H1 (cell line): ENCODE measurements around the gene GSDME. TPM values are rescaled to one million over a fixed set of nuclear protein-coding genes. Genes with fewer than 3 reads are reported as not detected.

Experiments used
- CTCF ChIA-PET: fragments of 300-600 bp; sonication (Branson Sonifier 250); formaldehyde crosslinking; loops from one replicate; lab custom pipeline; 2021; ENCODE audit not compliant: partially characterized antibody; lab: Charles Lee
- POLR2A ChIA-PET: fragments of 300-600 bp; sonication (Branson Sonifier 250); formaldehyde crosslinking; loops from one replicate; lab custom pipeline; 2021; ENCODE audit warnings: inconsistent platforms; ENCODE audit not compliant: partially characterized antibody; lab: Charles Lee
- DNase-seq, 2 experiments: peaks; one replicate each; pipeline versions ENCODE4 v3.0.0 to v3.0.0-alpha.2; 2010 to 2022; ENCODE audit warnings: low spot score in 2 of 2, low read depth in 1 of 2, mixed read lengths in 1 of 2
- FAIRE-seq: peaks from 2 replicates; lab custom pipeline; 2011; peaks lifted over from hg19 to GRCh38; lab: Jason Lieb, UNC
- H2AFZ ChIP-seq: 2 replicates; pipeline ENCODE4 v1.8.1; 2012; ENCODE audit warnings: low read length, inconsistent platforms
- H2AK5ac ChIP-seq: 2 replicates; pipeline ENCODE4 v1.6.1; 2013; ENCODE audit warnings: low read depth, low read length
- H2BK120ac ChIP-seq: replicated peaks from 2 replicates; pipeline ENCODE3; 2013; ENCODE audit warnings: low read depth, low read length, inconsistent platforms
- H2BK12ac ChIP-seq: 2 replicates; pipeline ENCODE4 v1.6.1; 2013; ENCODE audit warnings: low read depth, low read length
- H2BK15ac ChIP-seq: 2 replicates; pipeline ENCODE4 v1.6.1; 2013; ENCODE audit warnings: low read length
- H2BK20ac ChIP-seq: 2 replicates; pipeline ENCODE4 v1.6.1; 2013; ENCODE audit warnings: low read length
- H2BK5ac ChIP-seq: 2 replicates; pipeline ENCODE4 v1.6.1; 2013; ENCODE audit warnings: low read depth, low read length
- H3K14ac ChIP-seq: 2 replicates; pipeline ENCODE4 v1.6.1; 2013; ENCODE audit warnings: inconsistent platforms; ENCODE audit not compliant: insufficient read length
- H3K18ac ChIP-seq: 2 replicates; pipeline ENCODE4 v1.6.1; 2013; ENCODE audit warnings: low read length; ENCODE audit errors: extremely low read depth
- H3K23ac ChIP-seq: 2 replicates; pipeline ENCODE4 v1.6.1; 2013; ENCODE audit warnings: inconsistent platforms; ENCODE audit not compliant: insufficient read length
- H3K23me2 ChIP-seq: 2 replicates; pipeline ENCODE4 v1.6.1; 2013; ENCODE audit warnings: low read depth, low read length
- H3K27ac ChIP-seq: 2 replicates; pipeline ENCODE4 v1.6.1; 2011; ENCODE audit warnings: low read depth, low read length, inconsistent platforms
- H3K27me3 ChIP-seq, 4 experiments: replicated peaks in 1 of 4; 1 replicate in 1 of 4; 2 replicates in 3 of 4; pipeline versions ENCODE4 v1.6.1 to v1.8.1; 2011 to 2013; ENCODE audit warnings: low read length in 3 of 4, mild to moderate bottlenecking in 3 of 4, inconsistent platforms in 2 of 4, mixed read lengths in 2 of 4, moderate library complexity in 1 of 4; ENCODE audit not compliant: control insufficient read depth in 3 of 4, insufficient read depth in 3 of 4; ENCODE audit errors: extremely low read depth in 1 of 4
- H3K36me3 ChIP-seq, 4 experiments: 2 replicates each; pipeline versions ENCODE4 v1.6.1 to v1.8.1; 2011 to 2013; ENCODE audit warnings: mild to moderate bottlenecking in 4 of 4, low read length in 3 of 4, moderate library complexity in 2 of 4, control low read depth in 1 of 4, inconsistent platforms in 1 of 4; ENCODE audit not compliant: insufficient read depth in 4 of 4, control insufficient read depth in 2 of 4
- H3K4ac ChIP-seq: replicated peaks from 2 replicates; pipeline ENCODE3; 2013; ENCODE audit warnings: low read length, low read depth, mixed read lengths, inconsistent platforms; ENCODE audit not compliant: insufficient read length
- H3K4me1 ChIP-seq, 4 experiments: replicated peaks in 1 of 4; 1 replicate in 1 of 4; 2 replicates in 3 of 4; pipeline versions ENCODE4 v1.6.1 to v1.8.1; 2011 to 2013; ENCODE audit warnings: low read length in 3 of 4, inconsistent platforms in 2 of 4, mixed read lengths in 1 of 4; ENCODE audit not compliant: insufficient read depth in 4 of 4, control insufficient read depth in 3 of 4
- H3K4me2 ChIP-seq, 2 experiments: 2 replicates each; pipeline versions ENCODE4 v1.6.1 to v1.8.1; 2011 to 2013; ENCODE audit warnings: low read depth in 2 of 2, low read length in 2 of 2, control low read depth in 1 of 2, inconsistent platforms in 1 of 2, mild to moderate bottlenecking in 1 of 2; ENCODE audit not compliant: insufficient read depth in 1 of 2
- H3K4me3 ChIP-seq, 4 experiments: fragments of 200-600, 300-600 bp in 1 of 4; sonication (generic), shearing (Covaris generic), sonication (Bioruptor Twin) in 1 of 4; 2 replicates each; pipeline versions ENCODE4 v1.5.1 to v1.8.1; 2011 to 2016; ENCODE audit warnings: low read length in 4 of 4, low read depth in 3 of 4, control low read depth in 2 of 4, inconsistent platforms in 2 of 4, mild to moderate bottlenecking in 2 of 4, mixed read lengths in 1 of 4, moderate library complexity in 1 of 4; ENCODE audit not compliant: insufficient read depth in 2 of 4; ENCODE audit errors: extremely low read depth in 1 of 4
- H3K56ac ChIP-seq: replicated peaks from 2 replicates; pipeline ENCODE3; 2013; ENCODE audit warnings: low read depth, mild to moderate bottlenecking, mixed read lengths, low read length, inconsistent platforms; ENCODE audit not compliant: insufficient read length
- H3K79me1 ChIP-seq: 2 replicates; pipeline ENCODE4 v1.6.1; 2013; ENCODE audit warnings: low read depth, low read length, control low read depth
- H3K79me2 ChIP-seq, 2 experiments: 2 replicates each; pipeline versions ENCODE4 v1.6.1 to v1.8.1; 2012 to 2013; ENCODE audit warnings: low read length in 2 of 2, mild to moderate bottlenecking in 2 of 2, inconsistent platforms in 1 of 2; ENCODE audit not compliant: insufficient read depth in 2 of 2, control insufficient read depth in 1 of 2
- H3K9ac ChIP-seq, 4 experiments: replicated peaks in 1 of 4; 1 replicate in 1 of 4; 2 replicates in 3 of 4; pipeline versions ENCODE4 v1.6.1 to v1.8.1; 2011 to 2013; ENCODE audit warnings: low read depth in 3 of 4, low read length in 3 of 4, control low read depth in 2 of 4, mild to moderate bottlenecking in 2 of 4, moderate library complexity in 2 of 4, inconsistent platforms in 1 of 4; ENCODE audit errors: extremely low read depth in 1 of 4
- H3K9me3 ChIP-seq, 2 experiments: 2 replicates each; pipeline versions ENCODE4 v1.6.1 to v1.8.1; 2012 to 2013; ENCODE audit warnings: mild to moderate bottlenecking in 2 of 2, moderate library complexity in 2 of 2, control low read depth in 1 of 2, inconsistent platforms in 1 of 2, low read depth in 1 of 2, low read length in 1 of 2, mixed read lengths in 1 of 2; ENCODE audit not compliant: insufficient read depth in 2 of 2
- H4K20me1 ChIP-seq, 2 experiments: replicated peaks in 1 of 2; 2 replicates each; pipeline versions ENCODE3 to v1.8.1; 2011 to 2013; ENCODE audit warnings: inconsistent platforms in 2 of 2, low read length in 2 of 2, mild to moderate bottlenecking in 1 of 2; ENCODE audit not compliant: insufficient read depth in 2 of 2, control insufficient read depth in 1 of 2
- H4K5ac ChIP-seq: 2 replicates; pipeline ENCODE4 v1.6.1; 2013; ENCODE audit warnings: low read length, low read depth, mixed read lengths, inconsistent platforms; ENCODE audit not compliant: insufficient read length
- H4K8ac ChIP-seq: 2 replicates; pipeline ENCODE4 v1.8.0; 2013; ENCODE audit warnings: mild to moderate bottlenecking, moderate library complexity, low read length, inconsistent platforms; ENCODE audit not compliant: insufficient read depth; ENCODE audit errors: extremely low read depth
- H4K91ac ChIP-seq: replicated peaks from 2 replicates; pipeline ENCODE3; 2013; ENCODE audit warnings: low read length, mixed read lengths, inconsistent platforms; ENCODE audit not compliant: insufficient read length
- BCL11A ChIP-seq, 2 experiments: IDR thresholded peaks; one replicate each; pipeline ENCODE4 v1.6.1; 2011; ENCODE audit warnings: low read depth in 2 of 2, low read length in 2 of 2, mild to moderate bottlenecking in 2 of 2
- KDM1A ChIP-seq: fragments of 200-600, 300-600 bp; sonication (generic); IDR thresholded peaks from 2 replicates; pipeline ENCODE4 v1.7.1; 2016; ENCODE audit warnings: mild to moderate bottlenecking, low read length, borderline replicate concordance
- KDM5A ChIP-seq: fragments of 200-600 bp; IDR thresholded peaks from 2 replicates; pipeline ENCODE4 v1.7.1; 2012; ENCODE audit warnings: mild to moderate bottlenecking, low read length, inconsistent platforms, mixed read lengths
- NRF1 ChIP-seq: IDR thresholded peaks from 2 replicates; pipeline ENCODE4 v1.6.1; 2011; ENCODE audit warnings: mild to moderate bottlenecking, low read depth, low read length, improper control_type of control experiment
- RFX5 ChIP-seq: IDR thresholded peaks from 2 replicates; pipeline ENCODE4 v1.6.1; 2011; ENCODE audit warnings: low read depth, low read length, improper control_type of control experiment, borderline replicate concordance
- SIX5 ChIP-seq: IDR thresholded peaks from 2 replicates; pipeline ENCODE4 v1.6.1; 2011; ENCODE audit warnings: mild to moderate bottlenecking, low read depth, low read length
- SRF ChIP-seq: IDR thresholded peaks from 2 replicates; pipeline ENCODE4 v1.6.1; 2011; ENCODE audit warnings: mild to moderate bottlenecking, low read depth, low read length, moderate library complexity
- TCF12 ChIP-seq: IDR thresholded peaks from 2 replicates; pipeline ENCODE4 v1.6.1; 2011; ENCODE audit warnings: low read depth, mild to moderate bottlenecking, low read length
- ZNF274 ChIP-seq: IDR thresholded peaks from 2 replicates; pipeline ENCODE4 v1.7.0; 2012; ENCODE audit warnings: low read length, borderline replicate concordance; ENCODE audit errors: extremely low read depth
- WGBS, 2 experiments: shearing (Covaris generic) in 1 of 2; methylation state at CpG; one replicate each; pipeline versions ENCODE4 v1.1.6 to v1.1.7; 2013 to 2015; ENCODE audit warnings: low lambda C conversion rate in 2 of 2, mixed read lengths in 2 of 2, inconsistent platforms in 1 of 2, low coverage in 1 of 2, missing lambda C conversion rate in 1 of 2; ENCODE audit not compliant: insufficient replicate concordance in 2 of 2, insufficient coverage in 1 of 2, insufficient read length in 1 of 2; ENCODE audit errors: extremely low coverage in 1 of 2, missing lambda C conversion rate in 1 of 2; 5-methylcytosine and 5-hydroxymethylcytosine counted together
- polyA plus RNA-seq, 7 experiments: library from polyadenylated mRNA; depleted of rRNA in 3 of 7; stranded (reverse) in 5 of 7; unstranded in 2 of 7; fragments of >200 nt in 5 of 7; fragments of 200-250 nt in 2 of 7; gene quantifications; 1 replicate in 5 of 7; 2 replicates in 1 of 7; 4 replicates in 1 of 7; pipeline versions ENCODE4 v1.2.1 to v1.2.3, GENCODE V29; 2011 to 2013; ENCODE audit warnings: missing spikeins in 2 of 7, mixed read lengths in 2 of 7
- total RNA-seq: library from RNA; stranded (reverse); fragmentation: NEBNext Ultra II Directional; extraction: Animal tissue kit (Norgen Biotek cat#: 25700); gene quantifications from 2 replicates; pipeline ENCODE4 v1.2.1, GENCODE V29; 2021

GSDME gene
- total and polyA plus RNA-seq, 2 of the 8 experiments (the other 6 are each of a cell fraction or from before 2014, with no cell fraction given) = 5.4 to 7.6 TPM

DNA sequence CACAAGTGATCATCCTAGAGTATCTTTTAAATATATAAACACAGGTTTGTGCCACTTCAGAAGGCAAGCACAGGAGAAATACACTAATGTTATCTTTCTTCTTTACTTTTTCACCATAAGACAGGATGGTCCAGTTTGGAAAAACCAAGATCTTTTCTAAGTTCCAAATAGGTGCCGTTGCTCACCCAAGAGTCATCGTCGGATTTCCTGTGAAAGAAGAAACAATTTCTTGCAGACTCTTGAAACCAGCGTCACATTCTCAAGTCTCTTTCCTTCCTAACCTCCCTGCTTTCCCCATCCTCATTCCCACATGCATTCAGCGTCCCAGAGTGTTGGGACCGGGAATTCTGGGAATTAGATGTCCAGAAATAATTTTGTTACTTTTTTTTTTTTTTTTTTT lies 42.8 kb upstream of the GSDME start:
- Histone ChIP-seq H3K9me3 (no peaks in the 10 kb centered on the region; a peak in 1 of 4 replicates), H3K27ac (no peak overlapping the region), H3K18ac (no peak overlapping the region), H3K23me2 (peaks cover 2% of the 10 kb centered on the region; the same call in 1 of the 2 replicates), H3K56ac (no peak overlapping the region), H3K27me3 (no peaks in the 10 kb centered on the region), H2BK12ac (no peak overlapping the region), H3K14ac (no peak overlapping the region), H3K79me1 (no peaks in the 10 kb centered on the region), H3K23ac (no peak overlapping the region), H3K4me1 (peaks cover 0 to 2% (median 0%) of the 10 kb centered on the region in 4 experiments; a peak in 1 of 7 replicates), H2BK5ac (no peak overlapping the region), H3K9ac (no peak overlapping the region), H3K4me2 (no peak overlapping the region), H4K8ac (no peak overlapping the region), H4K91ac (no peak overlapping the region), H2AFZ (no peak overlapping the region), H4K5ac (no peak overlapping the region), H3K4ac (no peak overlapping the region), H3K36me3 (peaks cover 0 to 4% (median 0%) of the 10 kb centered on the region in 4 experiments; a peak in 3 of 8 replicates), H3K4me3 (no peak overlapping the region), H2BK20ac (no peak overlapping the region), H4K20me1 (no peaks in the 10 kb centered on the region), H3K79me2 (no peaks in the 10 kb centered on the region), H2BK15ac (no peak overlapping the region), H2BK120ac (no peak overlapping the region), H2AK5ac (no peak overlapping the region)
- WGBS, 2 experiments = 95% methylated on average over 6 of the region's 6 CpGs; no CpG with 5 or more reads in 1 of the 2 experiments
- ChIA-PET POLR2A (no interaction called here), CTCF (interaction anchor here (0.6 to 1.5 kb wide), 5 partner anchors 13 to 298 kb away, joined by 3 to 7 read pairs (median 4); no protein-coding TSS in a partner anchor)
- TF ChIP-seq BCL11A (IDR thresholded peaks at IDR 0.05; ENCODE audit: low read depth in 2 of 2, low read length in 2 of 2) (no peak), KDM5A (no peak), SIX5 (no peak), SRF (no peak), TCF12 (no peak), NRF1 (no peak), KDM1A (no peak), ZNF274 (no peak), RFX5 (no peak)
- no peak for DNase-seq
- FAIRE-seq = no peak
